K562 (cell line): Measurements from ENCODE around the gene MAGI1. TPM values are rescaled to one million over a fixed set of nuclear protein-coding genes. Genes with fewer than 3 reads are reported as not detected.

ENCODE experiments used
- ATAC-seq: fragments of 200-7000 bp; cut with Tn5 transposase; 3 replicates; pipeline ENCODE4 v1.9.1; 2020; ENCODE audit warnings: moderate library complexity
- BruUV-seq: library from RNA; stranded (reverse); fragments of 400-500 nt; replicated peaks from 2 replicates; lab custom pipeline; 2021; lab: Mats Ljungman, UMichigan
- CTCF ChIA-PET: fragments of 300-600 bp; formaldehyde crosslinking; extraction: SDS; loops from one replicate; lab custom pipeline; 2021; ENCODE audit warnings: low intra/inter-chr PET ratio; lab: Yijun Ruan, JAX
- POLR2A ChIA-PET: fragments of 300-600, 350-650 bp; sonication (Branson Sonifier 250); formaldehyde crosslinking; extraction: SDS; loops from one replicate; lab custom pipeline; 2021; ENCODE audit warnings: antibody characterized with exemption, inconsistent platforms; lab: Yijun Ruan, JAX
- DNase-seq, 4 experiments: peaks; one replicate each; pipeline versions ENCODE4 v3.0.0 to v3.0.0-alpha.2; 2011 to 2018; ENCODE audit warnings: low spot score in 3 of 4, mixed read lengths in 3 of 4; ENCODE audit errors: extremely low read depth in 1 of 4
- FAIRE-seq: peaks from 2 replicates; lab custom pipeline; 2011; peaks lifted over from hg19 to GRCh38; lab: Jason Lieb, UNC
- H2AFZ ChIP-seq: 2 replicates; pipeline ENCODE4 v1.6.0; 2011; ENCODE audit warnings: low read depth, low read length, control low read depth, inconsistent platforms
- H3K27ac ChIP-seq: fragments of 200-600 bp; 3 replicates; pipeline ENCODE4 v1.8.0; 2011; ENCODE audit warnings: low read depth, mild to moderate bottlenecking, control low read depth, inconsistent platforms, low read length, moderate library complexity, mixed read lengths; ENCODE audit errors: extremely low read depth
- H3K27me3 ChIP-seq, 2 experiments: fragments of 300-600 bp in 1 of 2; 2 replicates in 1 of 2; 3 replicates in 1 of 2; pipeline versions ENCODE4 v1.6.0 to v1.8.0; 2011; ENCODE audit warnings: inconsistent platforms in 2 of 2, low read length in 2 of 2, mild to moderate bottlenecking in 1 of 2, mixed read lengths in 1 of 2, moderate library complexity in 1 of 2; ENCODE audit not compliant: control insufficient read depth in 2 of 2, insufficient read depth in 2 of 2
- H3K36me3 ChIP-seq: fragments of 300-600 bp; 3 replicates; pipeline ENCODE4 v1.8.0; 2011; ENCODE audit warnings: mild to moderate bottlenecking, low read length, inconsistent platforms; ENCODE audit not compliant: control insufficient read depth, insufficient read depth
- H3K4me1 ChIP-seq, 2 experiments: fragments of 200-600 bp in 1 of 2; replicated peaks in 1 of 2; 2 replicates in 1 of 2; 3 replicates in 1 of 2; pipeline versions ENCODE4 v1.5.1 to v1.8.0; 2011; ENCODE audit warnings: inconsistent platforms in 2 of 2, low read length in 2 of 2, mild to moderate bottlenecking in 1 of 2, mixed read lengths in 1 of 2, moderate library complexity in 1 of 2; ENCODE audit not compliant: control insufficient read depth in 2 of 2, insufficient read depth in 2 of 2
- H3K4me2 ChIP-seq: 2 replicates; pipeline ENCODE4 v1.6.1; 2011; ENCODE audit warnings: low read length, control low read depth, inconsistent platforms, mixed read lengths; ENCODE audit not compliant: insufficient read depth
- H3K4me3 ChIP-seq: fragments of 200-600 bp; sonication (generic), shearing (Covaris generic); 2 replicates; pipeline ENCODE4 v1.5.1; 2016; ENCODE audit warnings: control low read depth, inconsistent platforms
- H3K79me2 ChIP-seq: fragments of 200-600 bp; 3 replicates; pipeline ENCODE4 v1.8.0; 2011; ENCODE audit warnings: low read length, inconsistent platforms; ENCODE audit not compliant: control insufficient read depth, insufficient read depth
- H3K9ac ChIP-seq, 2 experiments: 2 replicates each; pipeline versions ENCODE4 v1.6.0 to v1.6.1; 2011; ENCODE audit warnings: low read depth in 2 of 2, low read length in 2 of 2, control low read depth in 1 of 2, inconsistent platforms in 1 of 2, mild to moderate bottlenecking in 1 of 2, mixed read lengths in 1 of 2; ENCODE audit not compliant: insufficient read depth in 1 of 2
- H3K9me1 ChIP-seq: one replicate; pipeline ENCODE4 v1.6.0; 2011; ENCODE audit warnings: inconsistent platforms, mild to moderate bottlenecking, low read length, moderate library complexity; ENCODE audit not compliant: control insufficient read depth, insufficient read depth
- H3K9me3 ChIP-seq: replicated peaks from 2 replicates; pipeline ENCODE4 v1.5.1; 2011; ENCODE audit warnings: low read depth, low read length, inconsistent platforms; ENCODE audit not compliant: control insufficient read depth, insufficient read depth
- H4K20me1 ChIP-seq: replicated peaks from 2 replicates; pipeline ENCODE4 v1.6.1; 2011; ENCODE audit warnings: low read length, inconsistent platforms, mixed read lengths; ENCODE audit not compliant: control insufficient read depth, insufficient read depth
- BRF1 ChIP-seq: IDR thresholded peaks from 3 replicates; pipeline ENCODE4 v1.6.1; 2011; ENCODE audit warnings: borderline replicate concordance, mild to moderate bottlenecking; ENCODE audit not compliant: insufficient read length; ENCODE audit errors: extremely low read depth
- DPF2 ChIP-seq: fragments of 450-650 bp; IDR thresholded peaks from 2 replicates; pipeline ENCODE4 v1.6.1; 2016
- ELF4 ChIP-seq: fragments of 450-650 bp; formaldehyde crosslinking; IDR thresholded peaks from 2 replicates; pipeline ENCODE4 v1.4.0; 2022; ENCODE audit warnings: missing genetic modification characterization
- EP300 ChIP-seq: IDR thresholded peaks from 2 replicates; pipeline ENCODE4 v1.6.1; 2012; ENCODE audit warnings: low read length, improper control_type of control experiment
- HSF4 ChIP-seq: fragments of 250-450 bp; sonication (Bioruptor Pico); IDR thresholded peaks from 2 replicates; pipeline ENCODE4 v2.1.2; 2022; ENCODE audit warnings: mild to moderate bottlenecking, moderate library complexity, borderline replicate concordance
- LCOR ChIP-seq: sonication (generic); formaldehyde crosslinking; IDR thresholded peaks from 2 replicates; pipeline ENCODE4 v1.8.0; 2022; ENCODE audit warnings: mild to moderate bottlenecking, missing genetic modification reagents
- NKRF ChIP-seq: fragments of 450-650 bp; IDR thresholded peaks from 2 replicates; pipeline ENCODE4 v1.6.1; 2016; ENCODE audit warnings: borderline replicate concordance
- OTX1 ChIP-seq: fragments of 450-650 bp; formaldehyde crosslinking; IDR thresholded peaks from 2 replicates; pipeline ENCODE4 v1.4.0; 2022; ENCODE audit warnings: mild to moderate bottlenecking
- STAT5A ChIP-seq: IDR thresholded peaks from 2 replicates; pipeline ENCODE4 v1.6.1; 2012; ENCODE audit warnings: low read length, inconsistent platforms, borderline replicate concordance
- ZNF124 ChIP-seq: sonication (generic); formaldehyde crosslinking; IDR thresholded peaks from 2 replicates; pipeline ENCODE4 v1.8.1; 2022; ENCODE audit warnings: missing genetic modification reagents
- ZNF347 ChIP-seq: fragments of 450-650 bp; formaldehyde crosslinking; IDR thresholded peaks from 2 replicates; pipeline ENCODE4 v1.4.0; 2020; ENCODE audit warnings: low read depth, mild to moderate bottlenecking, moderate library complexity
- ZNF77 ChIP-seq: fragments of 250-450 bp; sonication (Bioruptor Pico); IDR thresholded peaks from 2 replicates; pipeline ENCODE4 v1.5.0; 2020
- WGBS: fragments of 100-300 bp; shearing (Covaris generic); methylation state at CpG from one replicate; pipeline ENCODE4 v1.1.6; 2016; ENCODE audit warnings: low coverage, mixed read lengths; ENCODE audit not compliant: insufficient coverage; ENCODE audit errors: missing lambda C conversion rate; 5-methylcytosine and 5-hydroxymethylcytosine counted together
- in situ Hi-C: fragments of 300-500 bp; cut with MboI; formaldehyde crosslinking; loops from 4 replicates; pipeline ENCODE4 v1.15.0; 2018; ENCODE audit warnings: inconsistent platforms, mixed read lengths
- intact Hi-C: fragments of 100-400 bp; cut with micrococcal nuclease; formaldehyde crosslinking; loops from 2 replicates; pipeline ENCODE4 v1.14.2; 2022
- polyA plus RNA-seq, 8 experiments: library from polyadenylated mRNA; depleted of rRNA in 4 of 8; stranded (reverse) in 5 of 8; unstranded in 3 of 8; fragments of >200 nt; fragmentation: Nextera tagmentation in 2 of 8; fragmentation: Illumina TruSeq in 1 of 8; extraction: Ambion mirVana in 2 of 8; extraction: Trizol in 1 of 8; gene quantifications; 2 replicates each; pipeline versions ENCODE4 v1.2.1 to v1.2.3, GENCODE V29; 2011 to 2014; ENCODE audit warnings: inconsistent platforms in 1 of 8, missing spikeins in 1 of 8
- total RNA-seq, 7 experiments: library from RNA; depleted of rRNA in 6 of 7; stranded (reverse); fragments of >200 nt in 6 of 7; fragmentation: Illumina TruSeq in 2 of 7; extraction: Trizol in 2 of 7; gene quantifications; 2 replicates each; pipeline versions ENCODE4 v1.2.1 to v1.2.3, GENCODE V29; 2011 to 2021; ENCODE audit warnings: low replicate concordance in 1 of 7
- TF ChIP-seq, protein P1 (sequence below): fragments of 150-350 bp; IDR thresholded peaks from 2 replicates; pipeline ENCODE4 v1.6.1; 2014; ENCODE audit warnings: low read depth, mild to moderate bottlenecking, low read length, borderline replicate concordance

Gene MAGI1
- total and polyA plus RNA-seq, 9 of the 15 experiments (the other 6 are each of a cell fraction or from before 2014, with no cell fraction given), result 7.8 to 59.4 (median 43.2) TPM

- no peak for DNase-seq
- no peak for ATAC-seq
- BruUV-seq, result no TSS peak
- H2AFZ ChIP-seq, result no peak overlapping the region
- no peaks in the 10 kb centered on the region for H3K9me3 ChIP-seq
- CTCF ChIA-PET, result no interaction called here
- 0% methylated on average over 3 of the region's 6 CpGs for WGBS
- no peaks in the 10 kb centered on the region for H3K36me3 ChIP-seq
- no peaks in the 10 kb centered on the region for H3K79me2 ChIP-seq
- no peak overlapping the region for H3K4me3 ChIP-seq
- H4K20me1 ChIP-seq, result no peaks in the 10 kb centered on the region
- no peak overlapping the region for H3K27ac ChIP-seq
- H3K9ac ChIP-seq, result no peak overlapping the region
- FAIRE-seq, result no peak
- in situ Hi-C loops (no loop called here), intact Hi-C loops (no loop called here)
- POLR2A ChIA-PET, result interaction anchor here (1.1 kb wide), 1 partner anchor 13 kb away, joined by 3 read pairs; no protein-coding TSS in a partner anchor
- H3K4me1 ChIP-seq, result no peaks in the 10 kb centered on the region
- no peak overlapping the region for H3K4me2 ChIP-seq
- no peak for TF ChIP-seq ZNF77
- H3K9me1 ChIP-seq, result no peaks in the 10 kb centered on the region
- no peaks in the 10 kb centered on the region for H3K27me3 ChIP-seq
These were observed 148.4 kb downstream of the MAGI1 start for GRCh38 chr3:65890328-65890727.

DNA sequence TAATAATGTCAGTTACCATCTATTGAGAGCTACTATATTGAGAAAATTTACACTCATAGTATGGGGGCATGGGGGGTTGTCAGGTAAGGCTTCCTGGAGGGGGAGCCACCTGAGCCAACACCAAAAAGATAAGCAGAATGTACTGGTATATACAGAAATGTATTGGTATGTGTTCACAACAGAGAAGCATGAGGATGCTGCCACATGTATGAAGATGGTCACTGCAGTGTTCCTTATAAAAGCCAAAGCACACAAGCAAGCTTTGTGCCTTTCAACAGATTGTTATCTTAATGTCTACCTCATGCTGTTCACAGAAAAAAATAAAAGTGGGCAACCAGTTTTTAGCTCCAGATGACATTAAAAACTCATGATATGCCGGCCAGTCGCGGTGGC lies 149.0 kb downstream of the MAGI1 start:
- ATAC-seq, result no peak
- no peak for TF ChIP-seq STAT5A
- TF ChIP-seq ZNF124 (CRISPR knock-in tag), result no peak
- TF ChIP-seq HSF4 (CRISPR knock-in tag), result no peak
- no peak for TF ChIP-seq NKRF
- TF ChIP-seq BRF1, result no peak
- TF ChIP-seq, protein P1, sequence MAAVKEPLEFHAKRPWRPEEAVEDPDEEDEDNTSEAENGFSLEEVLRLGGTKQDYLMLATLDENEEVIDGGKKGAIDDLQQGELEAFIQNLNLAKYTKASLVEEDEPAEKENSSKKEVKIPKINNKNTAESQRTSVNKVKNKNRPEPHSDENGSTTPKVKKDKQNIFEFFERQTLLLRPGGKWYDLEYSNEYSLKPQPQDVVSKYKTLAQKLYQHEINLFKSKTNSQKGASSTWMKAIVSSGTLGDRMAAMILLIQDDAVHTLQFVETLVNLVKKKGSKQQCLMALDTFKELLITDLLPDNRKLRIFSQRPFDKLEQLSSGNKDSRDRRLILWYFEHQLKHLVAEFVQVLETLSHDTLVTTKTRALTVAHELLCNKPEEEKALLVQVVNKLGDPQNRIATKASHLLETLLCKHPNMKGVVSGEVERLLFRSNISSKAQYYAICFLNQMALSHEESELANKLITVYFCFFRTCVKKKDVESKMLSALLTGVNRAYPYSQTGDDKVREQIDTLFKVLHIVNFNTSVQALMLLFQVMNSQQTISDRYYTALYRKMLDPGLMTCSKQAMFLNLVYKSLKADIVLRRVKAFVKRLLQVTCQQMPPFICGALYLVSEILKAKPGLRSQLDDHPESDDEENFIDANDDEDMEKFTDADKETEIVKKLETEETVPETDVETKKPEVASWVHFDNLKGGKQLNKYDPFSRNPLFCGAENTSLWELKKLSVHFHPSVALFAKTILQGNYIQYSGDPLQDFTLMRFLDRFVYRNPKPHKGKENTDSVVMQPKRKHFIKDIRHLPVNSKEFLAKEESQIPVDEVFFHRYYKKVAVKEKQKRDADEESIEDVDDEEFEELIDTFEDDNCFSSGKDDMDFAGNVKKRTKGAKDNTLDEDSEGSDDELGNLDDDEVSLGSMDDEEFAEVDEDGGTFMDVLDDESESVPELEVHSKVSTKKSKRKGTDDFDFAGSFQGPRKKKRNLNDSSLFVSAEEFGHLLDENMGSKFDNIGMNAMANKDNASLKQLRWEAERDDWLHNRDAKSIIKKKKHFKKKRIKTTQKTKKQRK, result no peak
- no peak for TF ChIP-seq ELF4 (CRISPR knock-in tag)
- TF ChIP-seq DPF2, result no peak
- TF ChIP-seq ZNF347, result no peak
- no peak for TF ChIP-seq EP300
- TF ChIP-seq OTX1 (CRISPR knock-in tag), result no peak
- no peak for TF ChIP-seq LCOR (CRISPR knock-in tag)

More for the DNA sequence above, 149.0 kb downstream of the MAGI1 start:
- H3K9me1 ChIP-seq, result no peaks in the 10 kb centered on the region
- no peaks in the 10 kb centered on the region for H3K79me2 ChIP-seq
- H3K27me3 ChIP-seq, result no peaks in the 10 kb centered on the region
- FAIRE-seq (no peak), DNase-seq (no peak)
- BruUV-seq, result no TSS peak
- no peak overlapping the region for H3K4me3 ChIP-seq
- H3K9me3 ChIP-seq, result no peaks in the 10 kb centered on the region
- H3K36me3 ChIP-seq, result no peaks in the 10 kb centered on the region
- no peak overlapping the region for H3K9ac ChIP-seq
- in situ Hi-C loops (no loop called here), intact Hi-C loops (no loop called here)
- POLR2A ChIA-PET, result no interaction called here
- CTCF ChIA-PET, result no interaction called here
- no peak overlapping the region for H3K4me2 ChIP-seq
- no peaks in the 10 kb centered on the region for H3K4me1 ChIP-seq
- H4K20me1 ChIP-seq, result no peaks in the 10 kb centered on the region
- WGBS, result 17% methylated on average over 1 of the region's 3 CpGs
- no peak overlapping the region for H3K27ac ChIP-seq
- H2AFZ ChIP-seq, result no peak overlapping the region
